ENCODE measurements around the gene SOX21. TPM values are rescaled to one million over a fixed set of nuclear protein-coding genes. Genes with fewer than 3 reads are reported as not detected.
A peak's percentile ranks its signal among the peaks of the same experiment; 100 is the strongest.
"Not testable (repeated sequence)": the region's sequence is repeated elsewhere in the genome, so short reads cannot be mapped to it uniquely, and the experiment has no call there.

Gene SOX21
- total RNA-seq = under 1 TPM in 1 of 2 donors, not detected in 1; 0.10 TPM
- long read RNA-seq, donor 1 = 0 reads
- long read RNA-seq, donor 2 = 0 reads

- intact Hi-C loops (cut with DNase I) = loop anchor here in 1 of 2 donors (10.0 kb wide), 1 partner anchor 1182 kb away; no protein-coding TSS in a partner anchor
Observed at GRCh38 chr13:94712287-94712811, at the start of gene SOX21. TSS of gene SOX21 (minus strand) at chr13:94712545. CDS start at chr13:94712049, 496 bp downstream.

GRCh38 chr13:94761407-94761806, 49.1 kb upstream of the SOX21 start:
- intact Hi-C loops (cut with DNase I) = no loop called here
- no peak for DNase-seq (ENCODE audit: low spot score)

More at GRCh38 chr13:94712287-94712811, at the start of gene SOX21:
- DNase-seq (ENCODE audit: low spot score) = peak; percentile 81

- intact Hi-C loops (cut with DNase I) = no loop called here
- no peak for DNase-seq (ENCODE audit: low spot score)
Observed at GRCh38 chr13:94759120-94759728, 46.9 kb upstream of the SOX21 start.

GRCh38 chr13:94758436-94758960, 46.2 kb upstream of the SOX21 start:
- intact Hi-C loops (cut with DNase I) = no loop called here

GRCh38 chr13:94753327-94753726, 41.0 kb upstream of the SOX21 start:
- DNase-seq (ENCODE audit: low spot score) = no peak
- intact Hi-C loops (cut with DNase I) = no loop called here

More at GRCh38 chr13:94758436-94758960, 46.2 kb upstream of the SOX21 start:
- no peak for DNase-seq (ENCODE audit: low spot score)

- intact Hi-C loops (cut with DNase I) = no loop called here
- DNase-seq (ENCODE audit: low spot score) = no peak
Observed at GRCh38 chr13:94749162-94749561, 36.8 kb upstream of the SOX21 start.

GRCh38 chr13:94739235-94739634, 26.9 kb upstream of the SOX21 start:
- DNase-seq (ENCODE audit: low spot score) = no peak
- intact Hi-C loops (cut with DNase I) = no loop called here

- no peak for DNase-seq (ENCODE audit: low spot score)
- intact Hi-C loops (cut with DNase I) = no loop called here
Observed at GRCh38 chr13:94731028-94731427, 18.7 kb upstream of the SOX21 start.

GRCh38 chr13:94729941-94730340, 17.6 kb upstream of the SOX21 start:
- DNase-seq (ENCODE audit: low spot score); intact Hi-C loops (cut with DNase I): not testable (repeated sequence)

GRCh38 chr13:94726425-94726824, 14.1 kb upstream of the SOX21 start:
- DNase-seq (ENCODE audit: low spot score) = no peak

GRCh38 chr13:94722609-94723345, 10.4 kb upstream of the SOX21 start:
- intact Hi-C loops (cut with DNase I) = no loop called here
- DNase-seq (ENCODE audit: low spot score) = no peak

More at GRCh38 chr13:94726425-94726824, 14.1 kb upstream of the SOX21 start:
- intact Hi-C loops (cut with DNase I) = no loop called here

- intact Hi-C loops (cut with DNase I) = loop anchor here in 1 of 2 donors (10.0 kb wide), 1 partner anchor 1176 kb away; no protein-coding TSS in a partner anchor
- DNase-seq (ENCODE audit: low spot score) = not testable (repeated sequence)
Observed at GRCh38 chr13:94718697-94719096, 6.4 kb upstream of the SOX21 start.

- intact Hi-C loops (cut with DNase I) = loop anchor here in 1 of 2 donors (10.0 kb wide), 1 partner anchor 1177 kb away; no protein-coding TSS in a partner anchor
- DNase-seq (ENCODE audit: low spot score) = no peak
Observed at GRCh38 chr13:94717916-94718315, 5.6 kb upstream of the SOX21 start.

- intact Hi-C loops (cut with DNase I) = loop anchor here in 1 of 2 donors (10.0 kb wide), 1 partner anchor 1179 kb away; no protein-coding TSS in a partner anchor
- no peak for DNase-seq (ENCODE audit: low spot score)
Observed at GRCh38 chr13:94716016-94716415, 3.7 kb upstream of the SOX21 start.

GRCh38 chr13:94713561-94714182, 1.3 kb upstream of the SOX21 start:
- no peak for DNase-seq (ENCODE audit: low spot score)
- intact Hi-C loops (cut with DNase I) = loop anchor here in 1 of 2 donors (10.0 kb wide), 1 partner anchor 1181 kb away; no protein-coding TSS in a partner anchor

GRCh38 chr13:94712812-94713560, 641 bp upstream of the SOX21 start:
- intact Hi-C loops (cut with DNase I) = loop anchor here in 1 of 2 donors (10.0 kb wide), 1 partner anchor 1182 kb away; no protein-coding TSS in a partner anchor
- DNase-seq (ENCODE audit: low spot score) = no peak

- peak; percentile 80 for DNase-seq (ENCODE audit: low spot score)
- intact Hi-C loops (cut with DNase I) = loop anchor here in 1 of 2 donors (10.0 kb wide), 1 partner anchor 1183 kb away; no protein-coding TSS in a partner anchor
Observed at GRCh38 chr13:94711561-94712286, 621 bp downstream of the SOX21 start.

All from posterior vena cava (tissue), 2 donors.